Thyroid gland (tissue), 4 donors: ENCODE measurements around the gene FERMT3. TPM values are rescaled to one million over a fixed set of nuclear protein-coding genes. Genes with fewer than 3 reads are reported as not detected.

ENCODE experiments used
- DNase-seq, 2 donors: peaks; one replicate each; pipeline ENCODE4 v3.0.0-alpha.2; 2019
- H3K27ac ChIP-seq, 3 donors: fragments of 200-600 bp; sonication (generic); 1 replicate in 2 of 3; 2 replicates in 1 of 3; pipeline ENCODE4 v1.5.1; 2016 to 2019; ENCODE audit warnings: mild to moderate bottlenecking in 1 of 3, moderate library complexity in 1 of 3
- H3K27me3 ChIP-seq: fragments of 200-600 bp; sonication (generic); one replicate; pipeline ENCODE4 v1.5.1; 2019
- H3K36me3 ChIP-seq, 2 donors: fragments of 200-600 bp; sonication (generic); one replicate each; pipeline ENCODE4 v1.5.1; 2016 to 2019
- H3K4me1 ChIP-seq, 2 donors: fragments of 200-600 bp; sonication (generic); one replicate each; pipeline ENCODE4 v1.5.1; 2017 to 2019
- H3K4me3 ChIP-seq, 3 donors: fragments of 200-600 bp; sonication (generic); replicated peaks in 1 of 3; 1 replicate in 2 of 3; 2 replicates in 1 of 3; pipeline ENCODE4 v1.5.1; 2016; ENCODE audit warnings: mild to moderate bottlenecking in 1 of 3
- H3K9me3 ChIP-seq: fragments of 200-600 bp; sonication (generic); one replicate; pipeline ENCODE4 v1.5.1; 2017
- CTCF ChIP-seq, 6 experiments: fragments of 200-600 bp in 3 of 6; fragments of 450-650 bp in 3 of 6; sonication (generic) in 3 of 6; IDR thresholded peaks; one replicate each; pipeline ENCODE4 v1.5.1; 2016 to 2019; ENCODE audit warnings: antibody characterized with exemption in 6 of 6, mild to moderate bottlenecking in 2 of 6, inconsistent platforms in 1 of 6, moderate library complexity in 1 of 6
- POLR2A ChIP-seq, 2 donors: fragments of 450-650 bp; IDR thresholded peaks; one replicate each; pipeline ENCODE4 v1.6.1; 2017; ENCODE audit warnings: antibody characterized with exemption in 2 of 2, mild to moderate bottlenecking in 2 of 2, moderate library complexity in 1 of 2
- WGBS, 2 donors: methylation state at CpG; one replicate each; pipeline ENCODE4 v1.1.5; 2017; 5-methylcytosine and 5-hydroxymethylcytosine counted together
- intact Hi-C: fragments of 100-400 bp; cut with DNase I; formaldehyde crosslinking; loops from one replicate; pipeline ENCODE4 v1.15.1; 2023
- total RNA-seq, 4 donors: library from RNA; depleted of rRNA; stranded (reverse); fragments of >200 nt; gene quantifications; one replicate each; pipeline ENCODE4 v1.2.3, GENCODE V29; 2016

Gene FERMT3
- total RNA-seq, 4 donors from 2014 or later: 7.6 to 13.9 (median 10.8) TPM

DNA sequence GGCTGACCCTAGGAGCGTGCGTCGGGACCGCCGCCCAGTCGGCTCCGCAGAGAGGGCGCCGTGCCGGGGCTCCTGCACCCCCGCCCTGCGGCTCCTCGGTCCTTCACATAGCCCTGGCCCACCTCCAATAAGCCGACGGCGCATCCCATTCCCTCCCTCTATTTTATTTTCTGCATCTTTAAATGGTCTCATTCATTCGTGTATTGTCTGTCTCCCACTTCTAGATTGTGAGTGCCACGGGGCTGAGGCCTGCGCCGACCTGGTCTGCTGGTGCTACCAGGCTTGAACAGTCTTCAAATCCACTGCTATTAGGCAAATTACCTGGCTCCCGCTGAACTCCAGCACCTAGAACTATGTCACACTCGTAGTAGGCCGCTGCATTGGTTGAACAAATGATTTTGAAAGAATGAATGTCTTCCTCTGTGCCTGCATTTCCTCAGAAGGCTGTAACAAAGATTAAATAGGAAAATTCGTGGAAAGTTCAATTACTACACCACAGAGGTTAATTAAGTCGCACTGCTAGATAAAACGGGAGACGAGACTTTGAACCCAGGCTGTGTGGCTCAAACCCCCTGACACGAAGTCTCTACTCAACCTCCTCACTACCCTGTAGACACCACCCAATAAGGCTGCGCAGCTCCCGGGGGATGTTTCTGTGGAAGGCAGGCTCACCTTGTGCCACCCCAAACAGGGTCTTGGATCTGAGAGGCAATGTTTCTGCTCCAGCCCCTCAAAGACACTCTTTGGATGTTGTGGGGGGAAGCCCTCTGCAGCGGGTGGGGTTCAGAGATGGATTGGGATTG lies 41.4 kb downstream of the FERMT3 start:
- H3K36me3 ChIP-seq: no peaks in the 10 kb centered on the region
- peak overlapping the region; percentile 11 to 75 (median 74) for H3K4me3 ChIP-seq
- H3K27ac ChIP-seq: peak overlapping the region in 2 of 3 donors; percentile 86 to 90
- peaks cover 35 to 39% of the 10 kb centered on the region in 2 donors for H3K4me1 ChIP-seq
- TF ChIP-seq CTCF (IDR thresholded peaks at IDR 0.05): no peak
- 37 to 40% methylated on average over 31 of the region's 31 CpGs for WGBS, 2 donors
- intact Hi-C loops: no loop called here
- H3K27me3 ChIP-seq: no peaks in the 10 kb centered on the region
- no peak for DNase-seq
- no peaks in the 10 kb centered on the region for H3K9me3 ChIP-seq

DNA sequence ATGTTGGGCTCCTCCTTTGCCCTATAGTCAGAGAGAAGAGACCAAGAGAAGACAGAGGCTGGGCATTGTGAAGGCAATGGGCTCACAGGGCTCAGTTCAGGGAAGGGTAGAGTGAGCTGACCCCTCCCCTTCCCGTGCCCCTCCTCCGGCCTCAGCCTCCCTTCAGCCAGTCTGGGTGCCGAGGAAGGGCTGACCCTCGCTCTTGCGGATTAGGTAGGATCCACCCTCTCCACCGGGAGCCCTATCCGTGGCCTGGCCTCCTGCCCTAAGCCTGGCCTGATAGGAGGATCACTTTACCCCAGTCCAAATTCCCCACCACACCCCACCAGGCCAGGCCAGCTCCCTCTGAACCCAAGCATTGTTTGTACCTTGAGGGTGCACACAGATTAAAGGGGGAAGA lies 42.1 kb downstream of the FERMT3 start:
- Histone ChIP-seq H3K9me3 (no peaks in the 10 kb centered on the region), H3K4me3 (no peak overlapping the region), H3K4me1 (peaks cover 38% of the 10 kb centered on the region in 2 donors), H3K27me3 (no peaks in the 10 kb centered on the region), H3K27ac (no peak overlapping the region), H3K36me3 (no peaks in the 10 kb centered on the region)
- DNase-seq: no peak
- intact Hi-C loops: no loop called here
- WGBS, 2 donors: 76 to 90% methylated on average over 2 to 7 of the region's 7 CpGs
- TF ChIP-seq CTCF (IDR thresholded peaks at IDR 0.05): no peak
- no peak for TF ChIP-seq POLR2A (IDR thresholded peaks at IDR 0.05)

DNA sequence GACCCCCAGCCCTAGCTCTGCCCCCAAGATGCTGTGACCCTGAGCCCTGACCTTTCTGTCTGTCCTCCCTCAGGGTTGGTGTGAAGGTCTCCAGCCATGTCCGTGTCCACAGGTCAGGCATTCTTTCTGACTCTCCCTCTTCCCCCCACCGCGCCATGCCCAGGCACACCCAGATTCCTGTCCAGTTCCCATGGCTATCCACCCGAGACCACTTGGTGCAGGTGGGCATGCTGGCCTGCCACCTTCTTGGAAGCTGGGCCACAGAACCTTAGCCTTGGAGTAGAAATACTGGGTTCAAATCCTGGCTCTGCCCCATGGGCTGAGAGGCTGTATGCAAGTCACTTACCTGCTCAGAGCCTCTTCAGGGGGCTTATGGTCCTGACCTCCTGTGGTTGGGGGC lies 42.5 kb downstream of the FERMT3 start:
- TF ChIP-seq CTCF (IDR thresholded peaks at IDR 0.05): no peak
- no peak for TF ChIP-seq POLR2A (IDR thresholded peaks at IDR 0.05)
- Histone ChIP-seq H3K9me3 (no peaks in the 10 kb centered on the region), H3K36me3 (no peaks in the 10 kb centered on the region), H3K4me3 (no peak overlapping the region), H3K27me3 (no peaks in the 10 kb centered on the region), H3K4me1 (peaks cover 38% of the 10 kb centered on the region in 2 donors), H3K27ac (no peak overlapping the region)
- DNase-seq: no peak
- 92 to 93% methylated on average over 2 to 4 of the region's 4 CpGs for WGBS, 2 donors
- intact Hi-C loops: no loop called here

- intact Hi-C loops: no loop called here
- no peak overlapping the region for H3K4me3 ChIP-seq
- H3K27ac ChIP-seq: no peak overlapping the region
- no peak for TF ChIP-seq CTCF (IDR thresholded peaks at IDR 0.05)
- no peak for TF ChIP-seq POLR2A (IDR thresholded peaks at IDR 0.05)
- no peak for DNase-seq
- no peaks in the 10 kb centered on the region for H3K9me3 ChIP-seq
- H3K36me3 ChIP-seq: no peaks in the 10 kb centered on the region
- 87 to 91% methylated on average over 6 to 8 of the region's 8 CpGs for WGBS, 2 donors
- H3K27me3 ChIP-seq: no peaks in the 10 kb centered on the region
- H3K4me1 ChIP-seq: peaks cover 37 to 38% of the 10 kb centered on the region in 2 donors
Measured at GRCh38 chr11:64249563-64250414, 43.3 kb downstream of the FERMT3 start.
